ENCODE results near the gene STIL.

- no peak for TF ChIP-seq CTCF (IDR thresholded peaks at IDR 0.05)
- no peak for TF ChIP-seq POLR2A (IDR thresholded peaks at IDR 0.05)
Observed at GRCh38 chr1:47302472-47302871, 11.5 kb downstream of the STIL start.
